WERI-Rb-1 (cell line): ENCODE data around the gene ARMC9.

Experiments used
- DNase-seq: peaks from one replicate; pipeline ENCODE4 v3.0.0-alpha.2; 2020
- H3K27ac ChIP-seq: fragments of 250-450 bp; sonication (Bioruptor Pico); 2 replicates; pipeline ENCODE4 v1.5.1; 2020; ENCODE audit warnings: mild to moderate bottlenecking, moderate library complexity
- H3K27me3 ChIP-seq: fragments of 250-450 bp; sonication (Bioruptor Pico); 2 replicates; pipeline ENCODE4 v1.5.1; 2021; ENCODE audit warnings: mild to moderate bottlenecking, low read depth, moderate library complexity; ENCODE audit not compliant: insufficient read depth, severe bottlenecking
- H3K36me3 ChIP-seq: fragments of 250-450 bp; sonication (Bioruptor Pico); 2 replicates; pipeline ENCODE4 v1.5.1; 2020; ENCODE audit warnings: mild to moderate bottlenecking, moderate library complexity
- H3K4me3 ChIP-seq: 2 replicates; pipeline ENCODE4 v1.5.1; 2011; ENCODE audit warnings: low read depth, mild to moderate bottlenecking, control low read depth, low read length
- H3K9me3 ChIP-seq: fragments of 250-450 bp; sonication (Bioruptor Pico); 2 replicates; pipeline ENCODE4 v1.5.1; 2021; ENCODE audit warnings: mild to moderate bottlenecking, moderate library complexity; ENCODE audit not compliant: severe bottlenecking
- CTCF ChIP-seq: IDR thresholded peaks from 2 replicates; pipeline ENCODE4 v1.5.1; 2011; ENCODE audit warnings: low read depth, mild to moderate bottlenecking, control low read depth, inconsistent platforms, low read length

ARMC9 gene

GRCh38 chr2:231294571-231295362 lies 96.3 kb downstream of the ARMC9 start:
- Histone ChIP-seq H3K9me3 (no peaks in the 10 kb centered on the region), H3K36me3 (peaks cover 6% of the 10 kb centered on the region), H3K27ac (no peak overlapping the region), H3K4me3 (no peak overlapping the region), H3K27me3 (no peaks in the 10 kb centered on the region)
- DNase-seq: no peak
- TF ChIP-seq CTCF: no peak

- H3K9me3 ChIP-seq: no peaks in the 10 kb centered on the region
- no peak overlapping the region for H3K27ac ChIP-seq
- H3K36me3 ChIP-seq: peaks cover 6% of the 10 kb centered on the region
- no peak for TF ChIP-seq CTCF
- H3K27me3 ChIP-seq: no peaks in the 10 kb centered on the region
- no peak overlapping the region for H3K4me3 ChIP-seq
- no peak for DNase-seq
Measured at GRCh38 chr2:231295363-231295655, 96.9 kb downstream of the ARMC9 start.

- no peak for TF ChIP-seq CTCF
- Histone ChIP-seq H3K27me3 (no peaks in the 10 kb centered on the region), H3K36me3 (peaks cover 3% of the 10 kb centered on the region; the same call in 1 of the 2 replicates), H3K27ac (no peak overlapping the region), H3K9me3 (no peaks in the 10 kb centered on the region), H3K4me3 (no peak overlapping the region)
- DNase-seq: no peak
Measured at GRCh38 chr2:231296401-231296974, 98.1 kb downstream of the ARMC9 start.

GRCh38 chr2:231297108-231297908 lies 98.9 kb downstream of the ARMC9 start:
- TF ChIP-seq CTCF: peak; percentile 91
- H3K27me3 ChIP-seq: no peaks in the 10 kb centered on the region
- no peak overlapping the region for H3K27ac ChIP-seq
- peaks cover 3% of the 10 kb centered on the region; the same call in 1 of the 2 replicates for H3K36me3 ChIP-seq
- no peaks in the 10 kb centered on the region for H3K9me3 ChIP-seq
- H3K4me3 ChIP-seq: no peak overlapping the region
- peak; percentile 62 for DNase-seq

- no peak for DNase-seq
- no peak for TF ChIP-seq CTCF
- H3K27ac ChIP-seq: no peak overlapping the region
Measured at GRCh38 chr2:231298091-231298490, 99.7 kb downstream of the ARMC9 start.

More at GRCh38 chr2:231298091-231298490, 99.7 kb downstream of the ARMC9 start:
- Histone ChIP-seq H3K36me3 (peaks cover 3% of the 10 kb centered on the region; the same call in 1 of the 2 replicates), H3K9me3 (no peaks in the 10 kb centered on the region), H3K4me3 (no peak overlapping the region), H3K27me3 (no peaks in the 10 kb centered on the region)
